Effector memory CD4-positive, alpha-beta T cell (primary cell): ENCODE measurements around the gene TP53TG3D.
"Not testable (repeated sequence)": the region's sequence is repeated elsewhere in the genome, so short reads cannot be mapped to it uniquely, and the experiment has no call there.

Experiments used
- DNase-seq, 3 donors: peaks; one replicate each; pipeline ENCODE4 v3.0.0-alpha.2; 2020
- H3K27ac ChIP-seq: 2 replicates; pipeline ENCODE4 v1.7.0; 2013; ENCODE audit warnings: mild to moderate bottlenecking, low read length, moderate library complexity; ENCODE audit not compliant: insufficient read depth, poor library complexity, severe bottlenecking
- H3K27me3 ChIP-seq: replicated peaks from 2 replicates; pipeline ENCODE4 v1.7.0; 2013; ENCODE audit warnings: mild to moderate bottlenecking, low read length; ENCODE audit not compliant: insufficient read depth, control insufficient read depth, poor library complexity, severe bottlenecking
- H3K36me3 ChIP-seq: 2 replicates; pipeline ENCODE4 v1.7.0; 2013; ENCODE audit warnings: mild to moderate bottlenecking, low read length, moderate library complexity; ENCODE audit not compliant: control insufficient read depth, insufficient read depth
- H3K4me1 ChIP-seq: 2 replicates; pipeline ENCODE4 v1.7.0; 2013; ENCODE audit warnings: low read length, mild to moderate bottlenecking; ENCODE audit not compliant: control insufficient read depth, insufficient read depth, poor library complexity, severe bottlenecking
- H3K4me3 ChIP-seq: 2 replicates; pipeline ENCODE4 v1.7.0; 2013; ENCODE audit warnings: low read length, low read depth, mild to moderate bottlenecking; ENCODE audit not compliant: insufficient read depth, poor library complexity, severe bottlenecking
- H3K9me3 ChIP-seq: 2 replicates; pipeline ENCODE4 v1.7.0; 2013; ENCODE audit warnings: mild to moderate bottlenecking, low read length, moderate library complexity; ENCODE audit not compliant: control insufficient read depth

The TP53TG3D gene

GRCh38 chr16:32289197-32289596 lies 36.1 kb downstream of the TP53TG3D start:
- not testable (repeated sequence) for H3K9me3 ChIP-seq, H3K27ac ChIP-seq, H3K4me1 ChIP-seq, DNase-seq, H3K36me3 ChIP-seq, H3K4me3 ChIP-seq, H3K27me3 ChIP-seq

- not testable (repeated sequence) for DNase-seq, H3K9me3 ChIP-seq, H3K27me3 ChIP-seq, H3K27ac ChIP-seq, H3K4me1 ChIP-seq, H3K36me3 ChIP-seq, H3K4me3 ChIP-seq
These were observed 49.7 kb downstream of the TP53TG3D start for GRCh38 chr16:32302776-32303175.
